HG03060 (cell line): ENCODE results near the gene GRM3.

Experiments used
- ATAC-seq: cut with Tn5 transposase; IDR thresholded peaks from one replicate; pipeline ENCODE4 v1.9.1; 2021; ENCODE audit warnings: low read depth, moderate number of reproducible peaks; ENCODE audit not compliant: unreplicated experiment

GRM3 gene

GRCh38 chr7:86689363-86689762, 45.7 kb downstream of the GRM3 start:
- ATAC-seq: no peak

GRCh38 chr7:86692755-86693154, 49.0 kb downstream of the GRM3 start:
- ATAC-seq: no peak

GRCh38 chr7:86706406-86706805, 62.7 kb downstream of the GRM3 start:
- no peak for ATAC-seq

- ATAC-seq: no peak
Observed at GRCh38 chr7:86708031-86708680, 64.4 kb downstream of the GRM3 start.

- no peak for ATAC-seq
Observed at GRCh38 chr7:86720306-86720705, 76.6 kb downstream of the GRM3 start.

GRCh38 chr7:86733783-86734182, 90.1 kb downstream of the GRM3 start:
- no peak for ATAC-seq

- ATAC-seq: no peak
Observed at GRCh38 chr7:86745013-86745745, 101.5 kb downstream of the GRM3 start.

- no peak for ATAC-seq
Observed at GRCh38 chr7:86747698-86748097, 104.0 kb downstream of the GRM3 start.

- ATAC-seq: no peak
Observed at GRCh38 chr7:86748201-86748600, 104.5 kb downstream of the GRM3 start.

GRCh38 chr7:86748843-86749719, 105.4 kb downstream of the GRM3 start:
- ATAC-seq: peak; percentile 58

GRCh38 chr7:86749741-86750665, 106.3 kb downstream of the GRM3 start:
- ATAC-seq: no peak

GRCh38 chr7:86760236-86760635, 116.5 kb downstream of the GRM3 start:
- no peak for ATAC-seq

GRCh38 chr7:86762129-86762528, 118.4 kb downstream of the GRM3 start:
- ATAC-seq: no peak

GRCh38 chr7:86765931-86766330, 122.2 kb downstream of the GRM3 start:
- no peak for ATAC-seq

GRCh38 chr7:86768394-86768793, 124.7 kb downstream of the GRM3 start:
- no peak for ATAC-seq

- ATAC-seq: no peak
Observed at GRCh38 chr7:86768967-86769760, 125.5 kb downstream of the GRM3 start.

GRCh38 chr7:86773309-86773708, 129.6 kb downstream of the GRM3 start:
- ATAC-seq: no peak

GRCh38 chr7:86775203-86775602, 131.5 kb downstream of the GRM3 start:
- ATAC-seq: no peak

- no peak for ATAC-seq
Observed at GRCh38 chr7:86776136-86776535, 132.4 kb downstream of the GRM3 start.
